IPS-NIHi7 (cell line): ENCODE data around the gene XIST.
"Not testable (repeated sequence)": the region's sequence is repeated elsewhere in the genome, so short reads cannot be mapped to it uniquely, and the experiment has no call there.

ENCODE experiments used
- DNase-seq: peaks from one replicate; pipeline ENCODE4 v3.0.0; 2012; ENCODE audit warnings: mixed read lengths; ENCODE audit errors: extremely low spot score

Gene XIST

DNA sequence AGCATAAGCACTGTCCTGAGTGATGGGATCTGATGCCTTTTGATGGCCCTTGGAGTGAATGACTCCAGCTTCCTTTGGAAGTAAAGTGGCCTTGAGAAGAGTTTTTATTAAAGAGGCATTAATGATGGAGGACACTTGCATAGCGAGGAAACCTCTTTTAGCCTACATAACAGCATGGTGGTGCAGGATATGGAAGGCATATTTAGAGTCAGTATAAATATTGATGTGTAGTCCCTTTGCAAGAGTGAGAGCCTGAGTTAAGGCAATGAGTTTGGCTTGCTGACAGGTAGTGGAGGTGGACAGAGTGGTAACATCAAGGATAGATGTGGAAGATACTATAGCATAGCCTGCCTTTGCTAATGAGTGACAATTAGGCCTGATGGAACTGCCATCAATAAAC, 48.4 kb downstream of the XIST start:
- not testable (repeated sequence) for DNase-seq

DNA sequence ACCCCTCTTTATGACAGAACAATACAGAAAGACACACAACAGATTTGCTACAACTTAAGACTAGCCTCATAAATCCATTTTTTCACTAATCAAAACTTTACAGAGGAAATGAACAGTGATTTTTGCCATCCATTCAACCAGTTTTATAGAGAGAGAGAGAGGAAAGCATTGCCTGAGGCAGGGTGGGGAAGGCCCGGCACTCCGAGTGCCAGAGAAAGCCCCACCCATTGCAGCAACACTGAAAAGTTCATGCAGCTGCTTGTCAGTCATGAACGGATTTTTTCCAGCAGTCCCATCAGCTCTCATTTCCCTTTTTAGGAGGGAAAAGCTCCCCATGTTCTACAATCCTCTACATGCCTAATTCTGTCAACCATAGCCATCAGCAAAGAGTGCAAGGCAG, 52.6 kb downstream of the XIST start:
- DNase-seq, result no peak

- not testable (repeated sequence) for DNase-seq
These were observed 60.0 kb downstream of the XIST start for GRCh38 chrX:73792511-73792910.

DNA sequence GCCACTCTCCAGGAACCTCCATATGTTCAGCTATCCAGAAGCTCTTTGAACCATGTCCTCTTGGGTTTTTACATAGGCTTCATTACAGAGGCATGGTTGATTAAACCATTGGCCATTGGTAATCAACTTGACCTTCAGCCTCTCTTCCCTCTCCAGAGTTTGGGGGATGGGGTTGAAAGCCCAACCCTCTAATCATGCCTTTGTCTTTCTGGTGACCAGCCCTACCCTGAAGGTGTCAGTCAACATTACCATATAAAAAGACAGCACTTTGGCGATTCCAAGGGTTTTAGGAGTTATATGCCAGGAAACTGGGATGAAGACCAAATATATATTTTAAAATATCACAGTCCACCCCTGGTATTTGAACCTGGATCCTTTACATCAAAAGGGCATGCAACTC, 67.0 kb downstream of the XIST start:
- DNase-seq, result no peak
